Loucy (cell line): ENCODE results near the gene RIMBP2.

ENCODE experiments used
- H2AFZ ChIP-seq: fragments of 200-600 bp; sonication (generic); 2 replicates; pipeline ENCODE4 v1.6.0; 2016; ENCODE audit warnings: antibody characterized with exemption, mild to moderate bottlenecking, low read length, moderate library complexity
- H3F3A ChIP-seq: fragments of 200-600 bp; 2 replicates; pipeline ENCODE4 v1.6.0; 2016; ENCODE audit warnings: antibody characterized with exemption, low read depth, mild to moderate bottlenecking
- H3K27me3 ChIP-seq: fragments of 200-600 bp; sonication (generic); 2 replicates; pipeline ENCODE4 v1.6.1; 2014; ENCODE audit warnings: low read length, mild to moderate bottlenecking; ENCODE audit not compliant: insufficient read depth, poor library complexity, severe bottlenecking
- H3K36me3 ChIP-seq: fragments of 200-600 bp; sonication (generic); 2 replicates; pipeline ENCODE4 v1.6.1; 2016; ENCODE audit warnings: low read length; ENCODE audit not compliant: insufficient read depth
- H3K4me1 ChIP-seq: fragments of 200-600 bp; sonication (generic); 2 replicates; pipeline ENCODE4 v1.5.1; 2014; ENCODE audit warnings: low read length, mild to moderate bottlenecking; ENCODE audit not compliant: insufficient read depth, poor library complexity, severe bottlenecking
- H3K4me2 ChIP-seq: fragments of 200-600 bp; sonication (generic); 2 replicates; pipeline ENCODE4 v1.6.0; 2014; ENCODE audit warnings: antibody characterized with exemption, low read length, low read depth, mild to moderate bottlenecking; ENCODE audit not compliant: poor library complexity, severe bottlenecking
- H3K4me3 ChIP-seq: fragments of 200-600 bp; sonication (generic); 2 replicates; pipeline ENCODE4 v1.5.1; 2014; ENCODE audit warnings: low read length, mild to moderate bottlenecking, mixed read lengths; ENCODE audit not compliant: poor library complexity, severe bottlenecking
- H3K79me2 ChIP-seq: fragments of 200-600 bp; sonication (generic); 2 replicates; pipeline ENCODE4 v1.6.1; 2014; ENCODE audit warnings: low read length; ENCODE audit not compliant: insufficient read depth
- H3K9ac ChIP-seq: fragments of 200-600 bp; sonication (generic); 2 replicates; pipeline ENCODE4 v1.6.0; 2014; ENCODE audit warnings: mild to moderate bottlenecking, low read depth, low read length, moderate library complexity; ENCODE audit not compliant: poor library complexity, severe bottlenecking
- H3K9me2 ChIP-seq: fragments of 200-600 bp; sonication (generic); replicated peaks from 2 replicates; pipeline ENCODE4 v1.6.1; 2016; ENCODE audit warnings: low read depth, low read length, mixed read lengths
- H3K9me3 ChIP-seq: fragments of 200-600 bp; sonication (generic); 2 replicates; pipeline ENCODE4 v1.6.1; 2014; ENCODE audit warnings: mild to moderate bottlenecking, antibody characterized with exemption, low read length, low read depth; ENCODE audit not compliant: insufficient read depth
- H4K20me1 ChIP-seq: fragments of 200-600 bp; sonication (generic); 2 replicates; pipeline ENCODE4 v1.6.0; 2014; ENCODE audit warnings: antibody characterized with exemption, low read length, mild to moderate bottlenecking; ENCODE audit not compliant: insufficient read depth, poor library complexity, severe bottlenecking
- CTCF ChIP-seq: fragments of 200-600 bp; sonication (generic); conservative IDR thresholded peaks from 2 replicates; pipeline ENCODE4 v1.5.1; 2014; ENCODE audit warnings: mild to moderate bottlenecking, antibody characterized with exemption, low read length
- EZH2phosphoT487 ChIP-seq: fragments of 200-600 bp; IDR thresholded peaks from 2 replicates; pipeline ENCODE4 v1.6.1; 2018; ENCODE audit warnings: antibody characterized with exemption, mild to moderate bottlenecking, moderate library complexity, borderline replicate concordance

The RIMBP2 gene

GRCh38 chr12:130419116-130419515 is 297.0 kb downstream of the RIMBP2 start:
- no peaks in the 10 kb centered on the region for H3K27me3 ChIP-seq
- no peaks in the 10 kb centered on the region for H3K4me1 ChIP-seq
- no peaks in the 10 kb centered on the region for H3K36me3 ChIP-seq
- no peak overlapping the region for H3K4me3 ChIP-seq
- H3F3A ChIP-seq, result no peaks in the 10 kb centered on the region
- TF ChIP-seq CTCF (no peak), EZH2phosphoT487 (no peak)
- H4K20me1 ChIP-seq, result no peaks in the 10 kb centered on the region
- no peak overlapping the region for H3K4me2 ChIP-seq
- H2AFZ ChIP-seq, result no peak overlapping the region
- H3K9ac ChIP-seq, result no peak overlapping the region
- H3K9me3 ChIP-seq, result peaks cover 10% of the 10 kb centered on the region; the same call in 1 of the 2 replicates
- H3K9me2 ChIP-seq, result no peaks in the 10 kb centered on the region
- no peaks in the 10 kb centered on the region for H3K79me2 ChIP-seq

- Histone ChIP-seq H3K9ac (no peak overlapping the region), H3K79me2 (no peaks in the 10 kb centered on the region), H3F3A (no peaks in the 10 kb centered on the region), H3K9me3 (peaks cover 10% of the 10 kb centered on the region; the same call in 1 of the 2 replicates), H3K4me1 (no peaks in the 10 kb centered on the region), H3K4me3 (no peak overlapping the region), H3K27me3 (no peaks in the 10 kb centered on the region), H3K9me2 (no peaks in the 10 kb centered on the region), H4K20me1 (no peaks in the 10 kb centered on the region), H3K4me2 (no peak overlapping the region), H2AFZ (no peak overlapping the region), H3K36me3 (no peaks in the 10 kb centered on the region)
- TF ChIP-seq EZH2phosphoT487 (no peak), CTCF (no peak)
Measured at GRCh38 chr12:130418251-130418650, 297.8 kb downstream of the RIMBP2 start.

- Histone ChIP-seq H3K4me3 (no peak overlapping the region), H3K36me3 (no peaks in the 10 kb centered on the region), H3F3A (no peaks in the 10 kb centered on the region), H3K27me3 (no peaks in the 10 kb centered on the region), H3K9ac (no peak overlapping the region), H2AFZ (no peak overlapping the region), H3K4me1 (no peaks in the 10 kb centered on the region), H3K4me2 (no peak overlapping the region), H3K79me2 (no peaks in the 10 kb centered on the region), H4K20me1 (no peaks in the 10 kb centered on the region), H3K9me2 (no peaks in the 10 kb centered on the region), H3K9me3 (peaks cover 3% of the 10 kb centered on the region; the same call in 1 of the 2 replicates)
- no peak for TF ChIP-seq CTCF
- no peak for TF ChIP-seq EZH2phosphoT487
Measured at GRCh38 chr12:130414381-130414780, 301.7 kb downstream of the RIMBP2 start.
